ENCODE data around the gene SERTAD1. TPM values are rescaled to one million over a fixed set of nuclear protein-coding genes. Genes with fewer than 3 reads are reported as not detected.
A peak's percentile ranks its signal among the peaks of the same experiment; 100 is the strongest.

SERTAD1 gene
- total and polyA plus RNA-seq, 2 of the 8 experiments (the other 6 are each of a cell fraction or from before 2014, with no cell fraction given) = 5.4 to 6.6 TPM

DNA sequence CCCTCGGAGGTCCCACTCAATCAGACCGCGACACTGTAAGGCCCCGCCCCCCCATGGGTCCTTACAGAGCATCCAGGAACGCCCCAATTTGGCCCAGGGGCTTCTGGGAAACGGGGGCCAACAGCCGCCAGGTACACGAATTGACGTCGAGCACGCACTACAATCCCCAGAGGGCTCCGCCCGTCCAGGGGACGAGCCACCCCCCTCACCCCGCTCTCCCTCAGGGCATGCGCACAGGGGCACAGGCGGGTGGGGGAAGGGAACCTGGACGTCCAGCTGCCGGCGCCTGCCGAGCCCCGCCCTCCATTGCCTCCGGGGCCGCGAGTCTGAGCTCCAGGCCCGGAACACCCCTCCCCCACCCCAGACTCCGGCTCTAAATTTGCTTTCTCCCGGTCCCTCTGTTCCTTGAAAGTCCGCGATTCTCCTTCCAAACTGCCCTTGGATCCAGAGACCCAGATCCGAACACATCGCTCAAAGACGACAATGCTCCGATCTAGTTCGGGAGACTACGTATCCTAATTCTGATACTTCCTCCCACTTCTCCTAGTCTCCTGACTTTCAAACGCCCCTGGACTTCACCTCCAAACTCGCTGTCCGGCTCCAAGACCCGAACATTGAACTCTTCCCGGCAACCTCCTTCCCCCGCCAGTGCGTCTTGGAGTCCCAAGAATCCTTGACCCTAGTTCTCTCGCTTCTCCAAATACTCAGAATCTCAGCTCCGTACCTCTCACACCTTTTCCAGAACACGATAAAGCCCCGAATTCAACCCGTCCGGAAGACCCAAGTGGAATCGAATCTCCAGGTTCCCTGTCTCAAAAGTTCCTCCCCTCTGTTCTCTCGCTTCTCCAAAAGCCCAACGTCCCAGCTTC lies 17.6 kb upstream of the SERTAD1 start:
- H4K5ac ChIP-seq (ENCODE audit: insufficient read length, low read depth, low read length) = peak overlapping the region; percentile 98
- H3K23me2 ChIP-seq (ENCODE audit: low read depth, low read length) = peaks cover 7% of the 10 kb centered on the region; the same call in 1 of the 2 replicates
- peak overlapping the region; percentile 68; the same call in 1 of the 2 replicates for H2BK12ac ChIP-seq (ENCODE audit: low read depth, low read length)
- no peak overlapping the region for H3K23ac ChIP-seq (ENCODE audit: insufficient read length)
- H2AFZ ChIP-seq (ENCODE audit: low read length) = no peak overlapping the region
- H2AK5ac ChIP-seq (ENCODE audit: low read depth, low read length) = peak overlapping the region; percentile 77; the same call in 1 of the 2 replicates
- no peaks in the 10 kb centered on the region; the same call in 1 of the 2 replicates for H3K79me1 ChIP-seq (ENCODE audit: low read depth, low read length)
- H4K8ac ChIP-seq (ENCODE audit: extremely low read depth, insufficient read depth, low read length) = no peak overlapping the region
- H3K9ac ChIP-seq (replicated peaks in 1 of 4; ENCODE audit: extremely low read depth in 1 of 4, low read depth in 3 of 4, low read length in 3 of 4) = peak overlapping the region; percentile 65 to 96 (median 88)
- peak overlapping the region; percentile 52 for H4K91ac ChIP-seq (replicated peaks; ENCODE audit: insufficient read length, low read length)
- H2BK5ac ChIP-seq (ENCODE audit: low read depth, low read length) = peak overlapping the region; percentile 95
- 3% methylated on average over 42 of the region's 52 CpGs; no CpG with 5 or more reads in 1 of the 2 experiments for WGBS, 2 experiments (ENCODE audit: extremely low coverage in 1 of 2, insufficient coverage in 1 of 2, insufficient read length in 1 of 2, insufficient replicate concordance in 2 of 2, low coverage in 1 of 2, low lambda C conversion rate in 2 of 2, missing lambda C conversion rate in 1 of 2)
- POLR2A ChIA-PET (ENCODE audit: partially characterized antibody) = interaction anchor here (0.7 to 4.4 kb wide), 27 partner anchors 10 to 1139 kb away, joined by 3 to 40 read pairs (median 4); partner anchors contain the start of genes BLVRB, DYRK1B, PRX and SERTAD1
- H3K18ac ChIP-seq (ENCODE audit: extremely low read depth, low read length) = peak overlapping the region; percentile 95
- no peaks in the 10 kb centered on the region for H3K9me3 ChIP-seq (ENCODE audit: insufficient read depth in 2 of 2, low read depth in 1 of 2, low read length in 1 of 2)
- peaks cover 0 to 23% of the 10 kb centered on the region in 2 experiments; a peak in 2 of 4 replicates for H3K79me2 ChIP-seq (ENCODE audit: control insufficient read depth in 1 of 2, insufficient read depth in 2 of 2, low read length in 2 of 2)
- H2BK20ac ChIP-seq (ENCODE audit: low read length) = no peak overlapping the region
- CTCF ChIA-PET (ENCODE audit: partially characterized antibody) = interaction anchor here (0.9 to 2.1 kb wide), 6 partner anchors 10 to 139 kb away, joined by 3 to 13 read pairs (median 6); partner anchors contain the start of genes BLVRB and SERTAD1
- no peak overlapping the region for H2BK15ac ChIP-seq (ENCODE audit: low read length)
- H3K27me3 ChIP-seq (replicated peaks in 1 of 4; ENCODE audit: control insufficient read depth in 3 of 4, extremely low read depth in 1 of 4, insufficient read depth in 3 of 4, low read length in 3 of 4) = no peaks in the 10 kb centered on the region
- peak overlapping the region; percentile 93 for H3K4ac ChIP-seq (replicated peaks; ENCODE audit: insufficient read length, low read depth, low read length)
- H3K4me1 ChIP-seq (replicated peaks in 1 of 4; ENCODE audit: control insufficient read depth in 3 of 4, insufficient read depth in 4 of 4, low read length in 3 of 4) = peaks cover 3 to 9% (median 7%) of the 10 kb centered on the region in 4 experiments; a peak in 6 of 7 replicates
- DNase-seq (ENCODE audit: low read depth in 1 of 2, low spot score in 2 of 2) = peak; percentile 97 to 99
- no peak overlapping the region for H3K14ac ChIP-seq (ENCODE audit: insufficient read length)
- peaks cover 0 to 5% of the 10 kb centered on the region in 2 experiments for H4K20me1 ChIP-seq (replicated peaks in 1 of 2; ENCODE audit: control insufficient read depth in 1 of 2, insufficient read depth in 2 of 2, low read length in 2 of 2)
- peak overlapping the region; percentile 57 to 77 for H3K4me2 ChIP-seq (ENCODE audit: insufficient read depth in 1 of 2, low read depth in 2 of 2, low read length in 2 of 2)
- peak overlapping the region; percentile 97 to 99 (median 98) for H3K4me3 ChIP-seq (ENCODE audit: extremely low read depth in 1 of 4, insufficient read depth in 2 of 4, low read depth in 3 of 4, low read length in 4 of 4)
- peak overlapping the region; percentile 82 for H3K27ac ChIP-seq (ENCODE audit: low read depth, low read length)
- peaks cover 9 to 17% (median 11%) of the 10 kb centered on the region in 4 experiments; a peak in 6 of 8 replicates for H3K36me3 ChIP-seq (ENCODE audit: control insufficient read depth in 2 of 4, insufficient read depth in 4 of 4, low read length in 3 of 4)
- H2BK120ac ChIP-seq (replicated peaks; ENCODE audit: low read depth, low read length) = peak overlapping the region; percentile 47
- H3K56ac ChIP-seq (replicated peaks; ENCODE audit: insufficient read length, low read depth, low read length) = peak overlapping the region; percentile 94
- no peak for FAIRE-seq
- TF ChIP-seq KDM4A (IDR thresholded peaks at IDR 0.05; ENCODE audit: low read depth, low read length, severe bottlenecking) = peak; percentile 5
- TF ChIP-seq TEAD4 (IDR thresholded peaks at IDR 0.05; ENCODE audit: low read depth, low read length) = 0 out of 2 replicates have a peak, but pooled peaks have one; percentile 16
- TF ChIP-seq TCF12 (IDR thresholded peaks at IDR 0.05; ENCODE audit: low read depth, low read length) = peak; percentile 83; the same call in 1 of the 2 replicates
- TF ChIP-seq USF2 (IDR thresholded peaks at IDR 0.05; ENCODE audit: low read length) = no peak
- peak; percentile 49; the same call in 1 of the 2 replicates for TF ChIP-seq POLR2AphosphoS5 (IDR thresholded peaks at IDR 0.05; ENCODE audit: low read depth, low read length)
- no peak for TF ChIP-seq RXRA (IDR thresholded peaks at IDR 0.05; ENCODE audit: insufficient read depth, low read depth, low read length)
- 0 out of 2 replicates have a peak, but pooled peaks have one; percentile 23 for TF ChIP-seq KDM5A (IDR thresholded peaks at IDR 0.05; ENCODE audit: low read length)
- TF ChIP-seq EP300 (IDR thresholded peaks at IDR 0.05; ENCODE audit: borderline replicate concordance in 1 of 2, low read depth in 2 of 2, low read length in 2 of 2) = peak in 1 of 2 experiments; percentile 59; a peak in 1 of 3 replicates
- peak; percentile 49; the same call in 1 of the 2 replicates for TF ChIP-seq SRF (IDR thresholded peaks at IDR 0.05; ENCODE audit: low read depth, low read length)
